DOHH2 (cell line): Measurements from ENCODE around the gene SFXN1.

Experiments
- H3F3A ChIP-seq: fragments of 200-600 bp; sonication (generic), shearing (Covaris generic); 2 replicates; pipeline ENCODE4 v1.6.0; 2016; ENCODE audit warnings: antibody characterized with exemption, mild to moderate bottlenecking; ENCODE audit not compliant: control insufficient read depth, insufficient read depth
- H3K27ac ChIP-seq: fragments of 200-600 bp; sonication (generic); 2 replicates; pipeline ENCODE4 v1.5.1; 2014; ENCODE audit warnings: low read depth, mild to moderate bottlenecking, low read length, moderate library complexity
- H3K27me3 ChIP-seq: fragments of 200-600 bp; sonication (generic); 2 replicates; pipeline ENCODE4 v1.6.1; 2014; ENCODE audit warnings: mild to moderate bottlenecking, low read length, mixed read lengths; ENCODE audit not compliant: control insufficient read depth
- H3K36me3 ChIP-seq: fragments of 200-600 bp; sonication (generic); 2 replicates; pipeline ENCODE4 v1.6.1; 2014; ENCODE audit warnings: mild to moderate bottlenecking, low read length, moderate library complexity, mixed read lengths; ENCODE audit not compliant: control insufficient read depth
- H3K4me1 ChIP-seq: fragments of 200-600 bp; sonication (generic); 2 replicates; pipeline ENCODE4 v1.6.1; 2014; ENCODE audit warnings: mild to moderate bottlenecking, low read length, mixed read lengths; ENCODE audit not compliant: control insufficient read depth
- H3K4me2 ChIP-seq: fragments of 200-600 bp; sonication (generic); 2 replicates; pipeline ENCODE4 v1.6.0; 2014; ENCODE audit warnings: mild to moderate bottlenecking, low read length, moderate library complexity
- H3K4me3 ChIP-seq: fragments of 200-600 bp; sonication (generic); 2 replicates; pipeline ENCODE4 v1.5.1; 2014; ENCODE audit warnings: mild to moderate bottlenecking, low read length, mixed read lengths
- H3K79me2 ChIP-seq: fragments of 200-600 bp; sonication (generic); 2 replicates; pipeline ENCODE4 v1.6.1; 2014; ENCODE audit warnings: mild to moderate bottlenecking, low read length, mixed read lengths; ENCODE audit not compliant: control insufficient read depth
- H3K9me2 ChIP-seq: fragments of 200-600 bp; sonication (generic); replicated peaks from 2 replicates; pipeline ENCODE4 v1.6.1; 2014; ENCODE audit warnings: mild to moderate bottlenecking, low read length, mixed read lengths; ENCODE audit not compliant: control insufficient read depth
- H3K9me3 ChIP-seq: fragments of 200-600 bp; sonication (generic); 2 replicates; pipeline ENCODE4 v1.6.1; 2014; ENCODE audit warnings: antibody characterized with exemption, low read length, mixed read lengths; ENCODE audit not compliant: control insufficient read depth, insufficient read depth
- H4K20me1 ChIP-seq: fragments of 200-600 bp; sonication (generic); 2 replicates; pipeline ENCODE4 v1.6.0; 2014; ENCODE audit warnings: low read depth, mild to moderate bottlenecking, antibody characterized with exemption, low read length, moderate library complexity; ENCODE audit not compliant: control insufficient read depth, insufficient read depth
- EZH2phosphoT487 ChIP-seq: fragments of 200-600 bp; sonication (generic); IDR thresholded peaks from 2 replicates; pipeline ENCODE4 v1.6.1; 2017; ENCODE audit warnings: borderline replicate concordance, mild to moderate bottlenecking, antibody characterized with exemption, low read length, moderate library complexity, mixed read lengths
- TF ChIP-seq, protein P1 (sequence below): fragments of 200-600 bp; sonication (generic); IDR thresholded peaks from one replicate; pipeline ENCODE4 v1.5.1; 2014; ENCODE audit warnings: antibody characterized with exemption, mild to moderate bottlenecking, low read depth, low read length; ENCODE audit not compliant: poor library complexity, severe bottlenecking

The SFXN1 gene

DNA sequence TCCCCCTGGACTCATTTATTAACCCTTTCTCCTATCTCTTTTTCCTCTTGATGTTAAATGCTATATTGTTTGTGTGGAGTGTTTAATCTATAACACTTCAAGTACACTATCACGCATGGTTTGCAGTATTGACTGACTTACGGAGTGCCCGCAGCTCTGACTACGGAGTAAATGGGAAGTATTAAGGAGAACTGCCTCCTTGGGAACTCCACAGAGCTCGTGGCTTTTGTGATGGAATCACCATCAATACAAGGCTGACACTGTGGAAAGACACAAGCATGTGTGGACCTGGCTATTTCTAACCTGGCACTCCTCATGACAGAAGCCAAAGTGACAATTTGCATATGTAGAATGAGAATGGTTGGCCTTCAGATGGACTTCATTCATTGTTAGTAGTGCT, 66.2 kb downstream of the SFXN1 start:
- no peaks in the 10 kb centered on the region for H3K9me2 ChIP-seq
- H3K36me3 ChIP-seq, result no peaks in the 10 kb centered on the region
- H3K9me3 ChIP-seq, result no peaks in the 10 kb centered on the region
- H3F3A ChIP-seq, result no peaks in the 10 kb centered on the region
- no peak for TF ChIP-seq EZH2phosphoT487
- TF ChIP-seq, protein P1, sequence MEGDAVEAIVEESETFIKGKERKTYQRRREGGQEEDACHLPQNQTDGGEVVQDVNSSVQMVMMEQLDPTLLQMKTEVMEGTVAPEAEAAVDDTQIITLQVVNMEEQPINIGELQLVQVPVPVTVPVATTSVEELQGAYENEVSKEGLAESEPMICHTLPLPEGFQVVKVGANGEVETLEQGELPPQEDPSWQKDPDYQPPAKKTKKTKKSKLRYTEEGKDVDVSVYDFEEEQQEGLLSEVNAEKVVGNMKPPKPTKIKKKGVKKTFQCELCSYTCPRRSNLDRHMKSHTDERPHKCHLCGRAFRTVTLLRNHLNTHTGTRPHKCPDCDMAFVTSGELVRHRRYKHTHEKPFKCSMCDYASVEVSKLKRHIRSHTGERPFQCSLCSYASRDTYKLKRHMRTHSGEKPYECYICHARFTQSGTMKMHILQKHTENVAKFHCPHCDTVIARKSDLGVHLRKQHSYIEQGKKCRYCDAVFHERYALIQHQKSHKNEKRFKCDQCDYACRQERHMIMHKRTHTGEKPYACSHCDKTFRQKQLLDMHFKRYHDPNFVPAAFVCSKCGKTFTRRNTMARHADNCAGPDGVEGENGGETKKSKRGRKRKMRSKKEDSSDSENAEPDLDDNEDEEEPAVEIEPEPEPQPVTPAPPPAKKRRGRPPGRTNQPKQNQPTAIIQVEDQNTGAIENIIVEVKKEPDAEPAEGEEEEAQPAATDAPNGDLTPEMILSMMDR, result no peak
- H4K20me1 ChIP-seq, result no peaks in the 10 kb centered on the region
- H3K4me3 ChIP-seq, result no peak overlapping the region
- H3K27ac ChIP-seq, result no peak overlapping the region
- no peak overlapping the region for H3K4me2 ChIP-seq
- no peaks in the 10 kb centered on the region for H3K4me1 ChIP-seq
- H3K27me3 ChIP-seq, result peaks cover 11% of the 10 kb centered on the region; the same call in 1 of the 2 replicates
- H3K79me2 ChIP-seq, result no peaks in the 10 kb centered on the region

DNA sequence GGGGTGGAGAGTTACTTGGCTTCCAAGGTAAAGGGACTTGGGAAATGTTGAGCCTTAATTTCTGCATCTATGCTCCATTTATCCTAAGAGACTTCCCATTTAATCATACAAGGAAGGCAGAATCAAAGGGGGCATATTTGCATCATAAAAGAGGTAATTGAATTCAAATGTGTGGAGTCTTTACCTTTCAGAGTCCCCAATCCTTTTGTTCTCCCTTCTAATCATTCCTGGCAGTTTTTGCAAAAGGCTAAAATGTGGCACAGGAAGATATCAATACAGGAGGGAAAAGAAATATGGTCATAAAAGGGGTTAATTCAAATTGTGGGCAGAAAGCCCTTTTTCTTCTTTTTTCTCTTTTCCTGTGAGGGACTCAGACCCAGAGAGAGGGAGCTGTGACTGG, 69.5 kb downstream of the SFXN1 start:
- no peak overlapping the region for H3K4me3 ChIP-seq
- no peaks in the 10 kb centered on the region for H3K9me2 ChIP-seq
- no peak for TF ChIP-seq EZH2phosphoT487
- TF ChIP-seq, protein P1, result no peak
- no peaks in the 10 kb centered on the region for H3K36me3 ChIP-seq
- no peaks in the 10 kb centered on the region for H3F3A ChIP-seq
- H3K9me3 ChIP-seq, result no peaks in the 10 kb centered on the region
- no peak overlapping the region for H3K27ac ChIP-seq
- no peaks in the 10 kb centered on the region for H3K4me1 ChIP-seq
- peaks cover 23% of the 10 kb centered on the region for H3K27me3 ChIP-seq
- no peak overlapping the region for H3K4me2 ChIP-seq
- H3K79me2 ChIP-seq, result no peaks in the 10 kb centered on the region
- H4K20me1 ChIP-seq, result no peaks in the 10 kb centered on the region

DNA sequence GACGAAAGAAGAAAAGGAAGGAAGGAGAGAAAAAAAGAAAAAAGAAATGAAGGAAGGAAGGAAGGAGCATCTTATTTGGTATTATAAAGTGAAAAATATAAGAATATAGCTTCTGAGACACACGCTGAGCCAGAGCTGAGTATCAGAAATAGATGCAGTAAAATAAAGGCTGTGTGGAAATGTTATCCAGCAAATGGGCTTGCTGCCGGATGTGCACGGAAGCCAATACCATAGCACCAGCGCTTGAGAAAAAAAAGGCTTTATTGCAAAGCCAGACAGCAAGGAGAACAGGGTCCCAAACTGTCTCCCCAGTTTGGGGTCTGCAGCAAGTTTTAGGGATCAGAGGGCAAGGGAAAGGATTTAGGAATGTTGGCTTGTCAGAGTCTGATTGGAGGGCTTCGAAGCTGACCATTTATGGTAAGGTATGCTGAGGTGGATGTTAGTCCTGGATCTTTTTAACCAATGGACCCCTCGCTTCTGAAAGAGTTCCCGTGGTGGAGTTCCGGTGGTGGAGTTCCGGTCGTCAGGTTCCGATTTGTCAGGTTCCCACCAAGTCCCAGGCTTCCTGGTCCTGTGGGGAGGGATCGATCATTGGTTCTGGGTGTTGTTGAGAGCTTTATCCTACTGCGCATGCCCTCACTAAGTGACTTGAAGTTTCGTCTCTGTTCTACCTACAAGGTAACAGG, 70.4 kb downstream of the SFXN1 start:
- H3K9me3 ChIP-seq, result no peaks in the 10 kb centered on the region
- H4K20me1 ChIP-seq, result no peaks in the 10 kb centered on the region
- no peaks in the 10 kb centered on the region for H3K79me2 ChIP-seq
- H3K27ac ChIP-seq, result no peak overlapping the region
- H3F3A ChIP-seq, result no peaks in the 10 kb centered on the region
- no peak for TF ChIP-seq EZH2phosphoT487
- TF ChIP-seq, protein P1, result no peak
- no peak overlapping the region for H3K4me2 ChIP-seq
- peaks cover 19% of the 10 kb centered on the region for H3K27me3 ChIP-seq
- H3K4me3 ChIP-seq, result no peak overlapping the region
- no peaks in the 10 kb centered on the region for H3K36me3 ChIP-seq
- H3K4me1 ChIP-seq, result no peaks in the 10 kb centered on the region
- H3K9me2 ChIP-seq, result no peaks in the 10 kb centered on the region
